GM19351 (cell line): Measurements from ENCODE around the gene RBM47.
"Not testable (repeated sequence)": the region's sequence is repeated elsewhere in the genome, so short reads cannot be mapped to it uniquely, and the experiment has no call there.

Source experiments
- ATAC-seq: cut with Tn5 transposase; IDR thresholded peaks from one replicate; pipeline ENCODE4 v1.9.1; 2021; ENCODE audit warnings: mild to moderate bottlenecking, moderate library complexity; ENCODE audit not compliant: unreplicated experiment

RBM47 gene

GRCh38 chr4:40455340-40455902 lies 174.2 kb downstream of the RBM47 start:
- ATAC-seq: no peak

GRCh38 chr4:40454816-40455215 lies 174.8 kb downstream of the RBM47 start:
- no peak for ATAC-seq

GRCh38 chr4:40453912-40454311 lies 175.8 kb downstream of the RBM47 start:
- no peak for ATAC-seq

- no peak for ATAC-seq
These were observed 180.8 kb downstream of the RBM47 start for GRCh38 chr4:40448875-40449274.

GRCh38 chr4:40446839-40447238 lies 182.8 kb downstream of the RBM47 start:
- ATAC-seq: no peak

GRCh38 chr4:40446261-40446750 lies 183.4 kb downstream of the RBM47 start:
- ATAC-seq: not testable (repeated sequence)

GRCh38 chr4:40445671-40446070 lies 184.0 kb downstream of the RBM47 start:
- ATAC-seq: no peak

GRCh38 chr4:40441430-40441829 lies 188.2 kb downstream of the RBM47 start:
- no peak for ATAC-seq

GRCh38 chr4:40439519-40439918 lies 190.1 kb downstream of the RBM47 start:
- no peak for ATAC-seq

- ATAC-seq: no peak
These were observed 191.2 kb downstream of the RBM47 start for GRCh38 chr4:40438384-40439026.

GRCh38 chr4:40437741-40438383 lies 191.8 kb downstream of the RBM47 start:
- no peak for ATAC-seq

- not testable (repeated sequence) for ATAC-seq
These were observed 194.4 kb downstream of the RBM47 start for GRCh38 chr4:40435306-40435705.

- no peak for ATAC-seq
These were observed 195.5 kb downstream of the RBM47 start for GRCh38 chr4:40434126-40434687.

- no peak for ATAC-seq
These were observed 197.2 kb downstream of the RBM47 start for GRCh38 chr4:40432504-40432903.

GRCh38 chr4:40427871-40428270 lies 201.8 kb downstream of the RBM47 start:
- ATAC-seq: not testable (repeated sequence)

- ATAC-seq: no peak
These were observed 202.5 kb downstream of the RBM47 start for GRCh38 chr4:40427128-40427527.

GRCh38 chr4:40425799-40426574 lies 203.7 kb downstream of the RBM47 start:
- ATAC-seq: no peak

GRCh38 chr4:40423735-40424134 lies 205.9 kb downstream of the RBM47 start:
- no peak for ATAC-seq

GRCh38 chr4:40421839-40422708 lies 207.6 kb downstream of the RBM47 start:
- peak; percentile 78 for ATAC-seq

- ATAC-seq: no peak
These were observed 210.3 kb downstream of the RBM47 start for GRCh38 chr4:40419231-40419912.
